HG03060 (cell line): ENCODE results near the gene MYL7.
"Not testable (repeated sequence)": the region's sequence is repeated elsewhere in the genome, so short reads cannot be mapped to it uniquely, and the experiment has no call there.

Experiments used
- ATAC-seq: cut with Tn5 transposase; IDR thresholded peaks from one replicate; pipeline ENCODE4 v1.9.1; 2021; ENCODE audit warnings: low read depth, moderate number of reproducible peaks; ENCODE audit not compliant: unreplicated experiment

The MYL7 gene

GRCh38 chr7:44141221-44141850 lies at the start of gene MYL7:
Gene MYL7, minus strand, starts transcription at chr7:44141332. Its CDS starts 27 bp downstream, at chr7:44141305.
- ATAC-seq, result no peak

GRCh38 chr7:44189993-44190872 lies 49.1 kb upstream of the MYL7 start:
- ATAC-seq, result no peak

GRCh38 chr7:44189286-44189992 lies 48.3 kb upstream of the MYL7 start, which contains the start of gene GCK:
Gene GCK, minus strand, starts transcription at chr7:44189439. Its CDS starts 486 bp downstream, at chr7:44188953.
- no peak for ATAC-seq

GRCh38 chr7:44188480-44189225 lies 47.5 kb upstream of the MYL7 start:
- no peak for ATAC-seq

- no peak for ATAC-seq
Measured at GRCh38 chr7:44187636-44188416, 46.7 kb upstream of the MYL7 start.

GRCh38 chr7:44186736-44187135 lies 45.6 kb upstream of the MYL7 start:
- no peak for ATAC-seq

- no peak for ATAC-seq
Measured at GRCh38 chr7:44185729-44186128, 44.6 kb upstream of the MYL7 start.

- no peak for ATAC-seq
Measured at GRCh38 chr7:44184873-44185446, 43.8 kb upstream of the MYL7 start.

- no peak for ATAC-seq
Measured at GRCh38 chr7:44184206-44184872, 43.2 kb upstream of the MYL7 start.

- no peak for ATAC-seq
Measured at GRCh38 chr7:44183386-44183785, 42.3 kb upstream of the MYL7 start.

GRCh38 chr7:44182827-44183226 lies 41.7 kb upstream of the MYL7 start:
- no peak for ATAC-seq

- no peak for ATAC-seq
Measured at GRCh38 chr7:44180631-44181030, 39.5 kb upstream of the MYL7 start.

- no peak for ATAC-seq
Measured at GRCh38 chr7:44177570-44178131, 36.5 kb upstream of the MYL7 start.

- ATAC-seq, result no peak
Measured at GRCh38 chr7:44176486-44176885, 35.4 kb upstream of the MYL7 start.

- no peak for ATAC-seq
Measured at GRCh38 chr7:44175730-44176129, 34.6 kb upstream of the MYL7 start.

GRCh38 chr7:44174694-44174948 lies 33.5 kb upstream of the MYL7 start:
- not testable (repeated sequence) for ATAC-seq

GRCh38 chr7:44173911-44174693 lies 33.0 kb upstream of the MYL7 start:
- no peak for ATAC-seq

- no peak for ATAC-seq
Measured at GRCh38 chr7:44172803-44173424, 31.8 kb upstream of the MYL7 start.
